HG03520 (cell line): Measurements from ENCODE around the gene MXRA7.
"Not testable (repeated sequence)": the region's sequence is repeated elsewhere in the genome, so short reads cannot be mapped to it uniquely, and the experiment has no call there.

Source experiments
- ATAC-seq: cut with Tn5 transposase; IDR thresholded peaks from one replicate; pipeline ENCODE4 v1.9.1; 2021; ENCODE audit warnings: mild to moderate bottlenecking, moderate library complexity; ENCODE audit not compliant: unreplicated experiment

MXRA7 gene

DNA sequence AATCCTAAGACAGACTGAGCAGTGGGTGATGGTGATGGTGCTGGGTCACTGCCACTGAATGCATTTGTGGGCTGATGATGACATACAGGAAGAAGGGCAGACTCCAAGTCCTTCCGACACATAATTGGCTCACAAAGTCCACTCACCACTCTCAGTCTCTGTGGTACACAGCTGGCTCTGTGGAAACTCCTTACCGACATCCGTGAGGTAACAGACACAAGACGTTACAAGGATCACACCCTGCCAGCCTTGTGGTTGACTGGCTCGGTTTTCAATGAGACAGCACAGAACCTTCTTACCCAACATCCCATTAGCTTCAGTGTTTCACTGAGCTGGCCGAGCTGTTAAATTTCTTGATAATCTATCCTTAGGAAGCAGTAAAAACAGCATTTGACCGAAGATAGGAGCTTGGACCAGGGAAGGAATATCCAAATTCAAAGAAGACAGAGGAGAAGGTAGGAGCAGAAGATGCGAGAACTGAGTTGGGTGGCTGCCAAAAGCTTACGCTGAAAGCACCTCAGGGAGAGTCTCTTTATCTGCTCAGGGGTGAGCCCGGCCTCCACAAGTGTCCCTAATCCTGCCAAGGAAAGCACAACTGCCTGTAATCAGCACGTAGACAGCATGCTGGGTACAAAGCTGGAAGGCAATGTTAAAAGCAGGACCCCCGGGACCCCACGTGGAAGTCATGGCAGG, 5.5 kb upstream of the MXRA7 start:
- no peak for ATAC-seq

DNA sequence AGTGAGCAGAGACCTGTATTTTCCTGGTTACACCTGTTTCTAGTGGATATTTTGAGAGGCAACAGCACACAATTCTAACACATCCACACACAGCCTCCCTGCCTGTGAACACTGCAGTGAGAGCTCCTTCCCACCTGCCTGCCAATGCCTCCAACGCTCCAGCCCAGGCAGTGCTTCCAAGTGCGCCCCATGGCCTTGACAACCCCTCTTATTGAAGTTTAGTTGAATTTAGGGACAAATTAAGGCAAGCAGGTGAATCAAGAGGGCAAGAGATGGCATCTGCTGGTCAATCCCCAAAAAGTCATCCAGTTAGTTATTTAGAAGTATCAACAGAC, 4.7 kb upstream of the MXRA7 start:
- no peak for ATAC-seq

DNA sequence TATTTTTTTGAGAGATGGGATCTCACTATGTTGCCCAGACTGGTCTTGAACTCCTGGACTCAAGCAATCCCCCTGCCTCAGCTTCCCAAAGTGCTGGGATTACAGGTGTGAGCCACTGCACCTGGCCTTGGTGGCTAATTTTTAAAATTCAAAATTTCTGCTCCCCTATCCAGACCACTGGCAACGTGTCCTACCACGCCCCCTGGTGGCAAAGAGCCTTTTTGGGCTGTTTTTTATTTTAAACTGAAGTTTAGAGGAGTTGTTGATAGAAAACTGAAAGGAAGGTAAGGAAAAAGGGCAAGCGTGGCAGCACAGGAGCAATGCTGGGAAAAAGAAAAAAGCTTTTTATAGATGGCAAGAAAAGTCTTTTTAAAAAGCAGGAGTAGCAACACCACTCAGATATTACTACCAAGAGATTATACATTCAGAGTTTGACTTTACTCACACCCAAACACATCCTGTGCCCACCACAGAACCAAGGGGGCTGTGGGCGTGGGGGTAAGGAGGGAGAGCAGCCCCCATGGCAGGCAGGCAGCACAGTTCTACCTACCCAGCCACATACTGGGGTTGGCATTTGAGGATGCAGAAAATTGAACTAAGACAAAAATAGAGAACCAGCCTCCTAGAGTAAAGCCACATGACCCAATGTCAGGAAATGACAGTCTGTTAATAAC, 4.2 kb upstream of the MXRA7 start:
- no peak for ATAC-seq

DNA sequence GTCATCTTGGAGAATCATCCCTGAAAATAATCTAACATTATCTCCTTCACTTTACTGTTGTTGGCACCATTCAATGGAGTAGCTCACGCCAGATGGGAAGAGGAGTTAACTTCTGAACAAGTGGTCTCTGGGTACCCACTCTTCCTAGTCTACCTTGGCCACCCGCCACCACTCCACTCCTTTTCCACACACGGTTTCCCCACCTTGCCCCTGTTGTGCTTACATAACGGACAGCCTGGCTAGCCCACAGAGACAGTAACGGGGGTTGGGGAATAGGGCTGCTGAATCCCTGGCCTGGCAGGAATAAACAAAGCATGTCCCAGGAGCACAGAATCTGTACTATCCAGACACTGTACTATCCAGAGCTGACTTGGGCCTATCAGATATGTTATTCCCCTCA, 3.6 kb upstream of the MXRA7 start:
- no peak for ATAC-seq

- ATAC-seq: no peak
These were observed 3.0 kb upstream of the MXRA7 start for GRCh38 chr17:76713765-76714164.

GRCh38 chr17:76712321-76712720, 1.6 kb upstream of the MXRA7 start:
- ATAC-seq: not testable (repeated sequence)

- not testable (repeated sequence) for ATAC-seq
These were observed 558 bp downstream of the MXRA7 start for GRCh38 chr17:76709951-76710862.

DNA sequence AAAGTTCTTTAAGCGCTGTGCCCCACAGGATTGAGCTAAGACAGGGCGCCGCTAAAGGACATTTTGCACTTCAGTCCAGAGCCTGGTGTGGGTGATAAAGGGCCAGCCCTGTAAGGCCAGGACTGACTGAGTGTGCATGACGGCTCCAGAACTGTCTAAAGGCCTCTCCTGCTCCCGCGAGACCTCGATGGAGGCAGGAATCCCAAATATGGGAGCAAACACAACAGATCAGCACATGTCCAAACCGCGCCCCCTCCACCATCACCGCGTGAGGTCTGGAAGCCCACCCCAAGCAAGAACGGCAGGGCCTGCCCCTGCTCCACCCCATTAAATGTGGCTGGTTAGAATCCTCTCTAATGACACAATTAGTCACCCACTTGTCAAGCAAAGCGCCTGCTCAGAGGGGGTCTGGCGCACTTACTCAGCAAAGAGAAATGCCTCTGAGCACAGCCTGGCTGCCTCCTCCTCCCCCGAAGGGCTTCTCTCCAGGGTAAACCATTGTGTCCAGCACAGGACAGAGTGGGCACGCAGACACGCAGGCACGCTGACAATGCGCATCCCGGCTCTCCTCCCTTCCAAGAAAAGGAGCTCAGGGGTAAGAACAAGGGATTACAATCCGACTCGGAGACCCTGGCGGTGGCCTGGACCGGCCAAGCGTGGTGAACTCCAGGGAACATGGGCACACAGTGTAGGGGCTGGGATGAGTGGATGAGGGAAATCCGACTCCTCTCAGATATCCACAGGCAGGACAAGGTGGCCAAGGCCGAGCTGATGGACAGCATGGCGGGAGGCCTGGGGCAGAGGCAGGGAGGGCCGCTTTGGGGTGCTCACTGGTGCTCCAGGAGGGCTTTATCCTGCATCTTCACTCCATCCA, 1.5 kb downstream of the MXRA7 start:
- no peak for ATAC-seq

DNA sequence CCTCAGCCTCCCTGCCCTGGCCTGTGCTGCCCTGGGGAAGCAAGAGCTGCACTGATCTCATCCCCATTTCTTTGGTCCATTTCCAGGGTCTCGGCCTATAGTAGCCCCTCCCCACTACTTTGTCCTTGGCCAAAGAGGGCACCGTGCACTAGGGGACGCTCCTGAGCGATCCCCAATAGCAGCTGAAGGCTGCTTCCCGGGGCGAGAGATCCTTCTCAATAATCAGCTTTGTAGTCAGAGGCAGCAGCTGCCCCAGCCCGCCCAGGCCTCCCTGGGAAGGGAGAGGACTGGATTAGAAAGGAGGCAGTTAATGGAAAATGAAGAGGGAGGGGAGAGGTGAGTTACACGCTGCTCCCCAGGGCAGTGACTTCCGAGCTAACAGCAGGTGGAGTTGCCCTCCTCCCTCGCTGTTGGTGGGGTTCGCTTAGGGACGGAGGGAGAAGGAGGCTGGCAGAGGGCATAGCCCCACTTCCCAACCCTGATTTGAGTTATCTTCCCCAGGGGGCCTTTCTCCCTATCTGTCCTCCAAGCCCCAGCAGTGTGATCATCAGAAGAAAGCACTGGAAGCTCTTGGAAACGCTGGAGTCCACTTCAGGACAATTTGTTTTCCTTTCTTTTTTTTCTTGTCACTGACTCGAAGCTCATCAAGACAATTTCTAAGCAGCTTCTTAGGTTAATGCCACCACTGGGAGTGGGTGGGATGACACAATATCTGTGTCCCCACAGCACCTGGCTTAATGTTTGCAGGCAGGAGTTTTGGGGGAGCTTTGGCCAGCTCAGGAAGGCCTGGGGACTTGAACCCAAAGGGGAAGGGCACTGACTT, 2.6 kb downstream of the MXRA7 start:
- ATAC-seq: no peak

DNA sequence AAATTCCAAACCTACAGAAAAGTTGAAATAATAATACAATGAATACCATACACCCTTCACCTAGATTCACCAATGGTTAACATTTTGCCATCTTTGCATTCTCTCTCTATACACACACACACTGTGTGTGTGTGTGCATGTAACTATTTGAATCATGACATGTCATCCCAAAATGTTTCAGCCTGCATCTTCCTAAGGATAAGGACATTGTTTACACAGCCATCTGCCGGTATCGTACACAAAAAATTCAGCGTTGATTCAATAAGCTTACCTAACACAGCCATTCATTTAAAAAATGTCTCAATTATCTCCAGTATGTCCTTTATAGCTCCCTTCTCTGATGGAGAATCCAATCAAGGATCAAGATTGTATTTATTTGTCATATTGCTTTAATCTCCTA, 3.9 kb downstream of the MXRA7 start:
- no peak for ATAC-seq

DNA sequence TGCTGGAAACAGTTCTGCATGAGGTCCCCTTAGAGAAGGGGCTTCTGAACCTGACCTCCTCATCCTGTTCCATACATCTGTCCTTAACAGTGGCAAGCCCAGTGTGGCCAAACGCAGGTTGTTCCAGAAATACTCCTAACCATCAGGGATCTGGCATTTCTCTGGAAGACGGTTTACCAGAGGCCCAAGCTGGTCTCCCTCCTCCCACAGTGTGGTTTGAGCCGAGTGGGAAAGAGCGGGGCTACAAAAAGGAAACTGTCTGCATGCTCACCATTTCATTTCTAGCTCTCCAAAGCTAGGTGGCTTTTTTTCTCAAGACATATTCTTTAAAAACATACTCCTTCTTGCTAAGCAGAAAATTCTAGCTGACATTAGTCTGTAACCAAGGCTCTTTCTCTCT, 6.0 kb downstream of the MXRA7 start:
- no peak for ATAC-seq

- ATAC-seq: no peak
These were observed 7.7 kb downstream of the MXRA7 start for GRCh38 chr17:76702941-76703637.

DNA sequence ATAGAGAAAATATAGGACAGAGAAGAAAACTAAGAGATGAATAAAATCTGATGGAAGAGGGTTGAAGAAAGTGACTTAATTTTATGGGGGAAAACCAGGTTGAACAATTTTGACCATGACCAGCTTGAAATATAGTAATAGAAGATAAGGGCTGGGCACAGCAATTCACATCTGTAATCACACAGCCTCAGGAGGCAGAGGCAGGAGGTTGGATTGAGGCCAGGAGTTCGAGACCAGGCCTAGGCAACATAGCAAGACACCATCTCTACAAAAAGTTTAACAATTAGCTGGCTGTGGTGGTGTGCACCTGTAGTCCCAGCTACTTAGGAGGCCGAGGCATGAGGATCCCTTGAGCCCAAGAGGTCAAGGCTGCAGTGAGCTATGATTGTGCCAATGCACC, 8.7 kb downstream of the MXRA7 start:
- ATAC-seq: no peak

GRCh38 chr17:76701471-76701967, 9.2 kb downstream of the MXRA7 start:
- ATAC-seq: no peak

- ATAC-seq: no peak
These were observed 9.9 kb downstream of the MXRA7 start for GRCh38 chr17:76700617-76701470.

- ATAC-seq: no peak
These were observed 10.5 kb downstream of the MXRA7 start for GRCh38 chr17:76700270-76700616.

GRCh38 chr17:76698466-76698977, 12.2 kb downstream of the MXRA7 start:
- ATAC-seq: not testable (repeated sequence)
